ENCODE measurements around the gene KLK3. TPM values are rescaled to one million over a fixed set of nuclear protein-coding genes. Genes with fewer than 3 reads are reported as not detected.

KLK3 gene
- total and polyA plus RNA-seq, 2 of the 4 experiments (the other 2 are of a cell fraction): not detected

GRCh38 chr19:50870417-50871089, 15.8 kb downstream of the KLK3 start:
- Histone ChIP-seq H3K4me1 (ENCODE audit: control insufficient read depth, insufficient read depth, low read length) (no peaks in the 10 kb centered on the region), H2BK120ac (ENCODE audit: low read depth, low read length) (no peak overlapping the region), H2AFZ (replicated peaks; ENCODE audit: low read length, poor library complexity) (peak overlapping the region; percentile 21), H4K91ac (ENCODE audit: insufficient read depth, low read depth, low read length) (no peak overlapping the region), H2BK5ac (ENCODE audit: low read depth, low read length, poor library complexity, severe bottlenecking) (no peak overlapping the region), H3K23ac (ENCODE audit: low read depth, low read length) (no peak overlapping the region), H3K56ac (ENCODE audit: extremely low read depth, insufficient read depth, low read length) (no peak overlapping the region), H3K9me1 (ENCODE audit: insufficient read depth, low read length) (no peaks in the 10 kb centered on the region), H4K8ac (ENCODE audit: low read depth in 2 of 2, low read length in 2 of 2) (no peak overlapping the region), H3K4me2 (ENCODE audit: low read depth, low read length) (no peak overlapping the region), H4K20me1 (ENCODE audit: insufficient read depth, low read length) (no peaks in the 10 kb centered on the region), H2BK15ac (ENCODE audit: low read depth, low read length) (no peak overlapping the region), H3K36me3 (ENCODE audit: control insufficient read depth, insufficient read depth, low read length) (no peaks in the 10 kb centered on the region), H3K79me1 (ENCODE audit: low read depth in 1 of 2, low read length in 2 of 2) (no peaks in the 10 kb centered on the region), H3K14ac (replicated peaks; ENCODE audit: low read depth, low read length) (no peak overlapping the region), H3K18ac (ENCODE audit: low read depth, low read length) (no peak overlapping the region), H3K9ac (ENCODE audit: low read depth, low read length) (no peak overlapping the region), H3K4ac (ENCODE audit: low read depth, low read length) (no peak overlapping the region), H2BK20ac (ENCODE audit: low read depth, low read length) (no peak overlapping the region), H2AK9ac (replicated peaks; ENCODE audit: low read depth, low read length, poor library complexity) (peak overlapping the region; percentile 19), H3K9me3 (ENCODE audit: control insufficient read depth, insufficient read depth, low read length) (no peaks in the 10 kb centered on the region), H3K27ac (ENCODE audit: insufficient read depth, low read length) (no peak overlapping the region), H3K27me3 (ENCODE audit: control insufficient read depth, insufficient read depth, low read length) (no peaks in the 10 kb centered on the region), H3K4me3 (ENCODE audit: insufficient read depth, low read depth, low read length) (no peak overlapping the region), H4K5ac (ENCODE audit: low read depth, low read length) (no peak overlapping the region), H2AK5ac (ENCODE audit: low read depth, low read length) (no peak overlapping the region)
- intact Hi-C loops (cut with micrococcal nuclease): no loop called here
- 42% methylated on average over 7 of the region's 26 CpGs; no CpG with 5 or more reads in 1 of the 2 experiments for WGBS, 2 experiments (ENCODE audit: extremely low coverage in 2 of 2, insufficient read length in 1 of 2)
- peak; percentile 3 for DNase-seq
- no peak for ATAC-seq (ENCODE audit: low read depth)
- ChIA-PET CTCF (no interaction called here), POLR2A (ENCODE audit: unreplicated experiment) (no interaction called here)
- in situ Hi-C loops (cut with MboI; ENCODE audit: low sequenced_read_pairs): no loop called here
- BruUV-seq (replicated peaks): no TSS peak
- TF ChIP-seq MAZ (IDR thresholded peaks at IDR 0.05; ENCODE audit: borderline replicate concordance, low read depth, low read length): no peak
- TF ChIP-seq RCOR1 (IDR thresholded peaks at IDR 0.05; ENCODE audit: insufficient replicate concordance, low read length): no peak
- TF ChIP-seq SMC3 (IDR thresholded peaks at IDR 0.05; ENCODE audit: low read depth, low read length): no peak
- no peak for TF ChIP-seq ELK1 (IDR thresholded peaks at IDR 0.05; ENCODE audit: borderline replicate concordance, low read depth, low read length)
- no peak for TF ChIP-seq NFE2L2 (IDR thresholded peaks at IDR 0.05; ENCODE audit: low read depth, low read length)
- TF ChIP-seq FOS (IDR thresholded peaks at IDR 0.05; ENCODE audit: low read depth, low read length): no peak
- TF ChIP-seq BHLHE40 (IDR thresholded peaks at IDR 0.05; ENCODE audit: low read depth, low read length): no peak
- TF ChIP-seq CHD1 (IDR thresholded peaks at IDR 0.05; ENCODE audit: low read depth, low read length): no peak
- no peak for TF ChIP-seq CTCF (conservative IDR thresholded peaks at IDR 0.05; ENCODE audit: low read depth, low read length)
- TF ChIP-seq CEBPB (IDR thresholded peaks at IDR 0.05; ENCODE audit: low read depth, low read length): no peak
- TF ChIP-seq MAFK (IDR thresholded peaks at IDR 0.05; ENCODE audit: low read depth, low read length): no peak
- dilution Hi-C loops (cut with HindIII; ENCODE audit: low sequenced_read_pairs, unreplicated experiment): no loop called here
